GM12878 (cell line): Measurements from ENCODE around the gene GMDS. TPM values are rescaled to one million over a fixed set of nuclear protein-coding genes. Genes with fewer than 3 reads are reported as not detected.

ENCODE experiments used
- ATAC-seq: fragments of 200-7000 bp; cut with Tn5 transposase; 3 replicates; pipeline ENCODE4 v1.9.1; 2020; ENCODE audit warnings: mild to moderate bottlenecking, moderate library complexity
- BruUV-seq: library from RNA; stranded (reverse); fragments of 400-500 nt; replicated peaks from 2 replicates; lab custom pipeline; 2021; lab: Mats Ljungman, UMichigan
- CTCF ChIA-PET: fragments of 300-600 bp; sonication (Branson Sonifier 250); formaldehyde crosslinking; extraction: SDS; loops from one replicate; lab custom pipeline; 2021; ENCODE audit warnings: inconsistent platforms; lab: Yijun Ruan, JAX
- POLR2A ChIA-PET: fragments of 350-600 bp; formaldehyde crosslinking; extraction: SDS; loops from one replicate; lab custom pipeline; 2021; ENCODE audit warnings: inconsistent platforms; lab: Charles Lee
- RAD21 ChIA-PET: fragments of 300-600 bp; sonication (Branson Sonifier 250); formaldehyde crosslinking; loops from one replicate; lab custom pipeline; 2023; ENCODE audit warnings: antibody characterized with exemption; ENCODE audit not compliant: unreplicated experiment; lab: Charles Lee
- SMC1A ChIA-PET: fragments of 300-600 bp; sonication (Branson Sonifier 250); formaldehyde crosslinking; loops from one replicate; lab custom pipeline; 2023; ENCODE audit not compliant: unreplicated experiment, uncharacterized antibody; lab: Charles Lee
- DNase-seq: peaks from one replicate; pipeline ENCODE4 v3.0.0-alpha.2; 2011; ENCODE audit warnings: low read depth, low spot score
- FAIRE-seq: peaks from 3 replicates; lab custom pipeline; 2011; peaks lifted over from hg19 to GRCh38; lab: Jason Lieb, UNC
- H2AFZ ChIP-seq: 2 replicates; pipeline ENCODE4 v1.6.0; 2011; ENCODE audit warnings: low read depth, low read length, control low read depth; ENCODE audit not compliant: control insufficient read depth
- H3K27ac ChIP-seq: 2 replicates; pipeline ENCODE4 v1.5.1; 2011; ENCODE audit warnings: control low read depth; ENCODE audit not compliant: control insufficient read depth, insufficient read depth
- H3K27me3 ChIP-seq, 2 experiments: replicated peaks in 1 of 2; 2 replicates each; pipeline versions ENCODE4 v1.6.0 to v1.6.1; 2011; ENCODE audit warnings: low read length in 1 of 2; ENCODE audit not compliant: control insufficient read depth in 2 of 2, insufficient read depth in 2 of 2
- H3K36me3 ChIP-seq, 2 experiments: 2 replicates each; pipeline ENCODE4 v1.5.1; 2011; ENCODE audit warnings: low read length in 1 of 2; ENCODE audit not compliant: control insufficient read depth in 2 of 2, insufficient read depth in 2 of 2
- H3K4me1 ChIP-seq: 2 replicates; pipeline ENCODE4 v1.6.1; 2011; ENCODE audit warnings: mild to moderate bottlenecking, low read length, moderate library complexity, mixed read lengths; ENCODE audit not compliant: control insufficient read depth, insufficient read depth
- H3K4me2 ChIP-seq: 2 replicates; pipeline ENCODE4 v1.6.0; 2011; ENCODE audit warnings: control low read depth; ENCODE audit not compliant: control insufficient read depth, insufficient read depth
- H3K4me3 ChIP-seq: fragments of 200-600 bp; sonication (generic); 2 replicates; pipeline ENCODE4 v1.5.1; 2016
- H3K79me2 ChIP-seq: 2 replicates; pipeline ENCODE4 v1.6.0; 2011; ENCODE audit warnings: low read length; ENCODE audit not compliant: control insufficient read depth, insufficient read depth
- H3K9ac ChIP-seq: 2 replicates; pipeline ENCODE4 v1.8.0; 2011; ENCODE audit warnings: low read length, control low read depth, mixed read lengths; ENCODE audit not compliant: control insufficient read depth, insufficient read depth
- H3K9me3 ChIP-seq: replicated peaks from 3 replicates; pipeline ENCODE4 v1.5.1; 2011; ENCODE audit warnings: mild to moderate bottlenecking, low read length; ENCODE audit not compliant: control insufficient read depth, insufficient read depth
- H4K20me1 ChIP-seq: 2 replicates; pipeline ENCODE4 v1.6.0; 2011; ENCODE audit not compliant: control insufficient read depth, insufficient read depth
- ATF7 ChIP-seq: fragments of 450-650 bp; IDR thresholded peaks from 2 replicates; pipeline ENCODE4 v1.6.1; 2016; ENCODE audit warnings: low read depth, mild to moderate bottlenecking
- BHLHE40 ChIP-seq, 2 experiments: fragments of 450-650 bp in 1 of 2; IDR thresholded peaks; 2 replicates each; pipeline ENCODE4 v1.6.1; 2011 to 2017; ENCODE audit warnings: low read depth in 2 of 2, borderline replicate concordance in 1 of 2, improper control_type of control experiment in 1 of 2, low read length in 1 of 2, mild to moderate bottlenecking in 1 of 2
- BRCA1 ChIP-seq: IDR thresholded peaks from 2 replicates; pipeline ENCODE4 v1.6.1; 2011; ENCODE audit warnings: low read depth, low read length, improper control_type of control experiment
- CHD2 ChIP-seq: IDR thresholded peaks from 2 replicates; pipeline ENCODE4 v1.6.1; 2011; ENCODE audit warnings: low read depth, low read length, improper control_type of control experiment, borderline replicate concordance
- E2F8 ChIP-seq: fragments of 450-650 bp; IDR thresholded peaks from 2 replicates; pipeline ENCODE4 v1.6.1; 2018; ENCODE audit warnings: mild to moderate bottlenecking, low read depth, moderate library complexity; ENCODE audit not compliant: partially characterized antibody
- ETV6 ChIP-seq, 2 experiments: fragments of 450-650 bp in 1 of 2; IDR thresholded peaks in 1 of 2; conservative IDR thresholded peaks in 1 of 2; 2 replicates each; pipeline ENCODE4 v1.6.1; 2014; ENCODE audit warnings: antibody characterized with exemption in 1 of 2, borderline replicate concordance in 1 of 2, low read depth in 1 of 2, mild to moderate bottlenecking in 1 of 2, moderate library complexity in 1 of 2
- FOS ChIP-seq: IDR thresholded peaks from 3 replicates; pipeline ENCODE4 v1.6.1; 2011; ENCODE audit warnings: borderline replicate concordance; ENCODE audit not compliant: insufficient read length; ENCODE audit errors: extremely low read depth
- JUNB ChIP-seq: IDR thresholded peaks from 2 replicates; pipeline ENCODE4 v1.6.1; 2016; ENCODE audit warnings: antibody characterized with exemption, mild to moderate bottlenecking
- MYB ChIP-seq: fragments of 150-350 bp; IDR thresholded peaks from 2 replicates; pipeline ENCODE4 v1.6.1; 2014; ENCODE audit warnings: mild to moderate bottlenecking, low read depth, low read length, borderline replicate concordance
- NFXL1 ChIP-seq: fragments of 450-650 bp; IDR thresholded peaks from 2 replicates; pipeline ENCODE4 v1.6.1; 2017; ENCODE audit warnings: antibody characterized with exemption, mild to moderate bottlenecking, borderline replicate concordance
- NFYB ChIP-seq: IDR thresholded peaks from 2 replicates; pipeline ENCODE4 v1.6.1; 2011; ENCODE audit warnings: low read depth, mild to moderate bottlenecking, low read length, improper control_type of control experiment, moderate library complexity; ENCODE audit not compliant: insufficient read depth
- RAD51 ChIP-seq: fragments of 450-650 bp; IDR thresholded peaks from 2 replicates; pipeline ENCODE4 v1.6.1; 2016; ENCODE audit warnings: moderate library complexity, mild to moderate bottlenecking, inconsistent platforms
- RFX5 ChIP-seq: IDR thresholded peaks from 2 replicates; pipeline ENCODE4 v1.6.1; 2011; ENCODE audit warnings: low read depth, low read length, improper control_type of control experiment
- RUNX3 ChIP-seq: IDR thresholded peaks from 2 replicates; pipeline ENCODE4 v1.6.1; 2012; ENCODE audit warnings: low read length, inconsistent platforms
- SIN3A ChIP-seq: IDR thresholded peaks from 2 replicates; pipeline ENCODE4 v1.6.1; 2012; ENCODE audit warnings: low read depth, low read length, improper control_type of control experiment
- SIX5 ChIP-seq: IDR thresholded peaks from 2 replicates; pipeline ENCODE4 v1.6.1; 2011; ENCODE audit warnings: mild to moderate bottlenecking, low read depth, low read length, moderate library complexity; ENCODE audit not compliant: severe bottlenecking
- TCF3 ChIP-seq: IDR thresholded peaks from 2 replicates; pipeline ENCODE4 v1.6.1; 2012; ENCODE audit warnings: low read depth, mild to moderate bottlenecking, low read length, borderline replicate concordance; ENCODE audit not compliant: insufficient read depth
- ZNF274 ChIP-seq: IDR thresholded peaks from one replicate; pipeline ENCODE4 v1.8.0; 2011; ENCODE audit not compliant: insufficient read length, insufficient read depth
- ZNF384 ChIP-seq: IDR thresholded peaks from 2 replicates; pipeline ENCODE4 v1.6.1; 2012; ENCODE audit warnings: low read depth, mild to moderate bottlenecking, low read length, improper control_type of control experiment, borderline replicate concordance
- WGBS: methylation state at CpG from one replicate; pipeline ENCODE4 v1.1.6; 2016; ENCODE audit warnings: low lambda C conversion rate; ENCODE audit not compliant: insufficient replicate concordance, insufficient coverage; ENCODE audit errors: missing lambda C conversion rate; 5-methylcytosine and 5-hydroxymethylcytosine counted together
- in situ Hi-C: fragments of 300-500 bp; cut with MboI; formaldehyde crosslinking; loops from 9 replicates; pipeline ENCODE4 v1.14.3; 2018; ENCODE audit warnings: mixed read lengths
- intact Hi-C: fragments of 100-400 bp; cut with micrococcal nuclease; formaldehyde crosslinking; loops from one replicate; pipeline ENCODE4 v1.14.2; 2022; ENCODE audit not compliant: unreplicated experiment
- polyA plus RNA-seq, 11 experiments: library from polyadenylated mRNA; depleted of rRNA in 4 of 11; unstranded in 6 of 11; stranded (reverse) in 5 of 11; fragments of >200 nt; fragmentation: Nextera tagmentation in 4 of 11; fragmentation: Illumina TruSeq in 1 of 11; extraction: Ambion mirVana in 4 of 11; extraction: Trizol in 1 of 11; gene quantifications; 1 replicate in 1 of 11; 2 replicates in 10 of 11; pipeline versions ENCODE4 v1.2.1 to v1.2.3, GENCODE V29; 2011 to 2016; ENCODE audit warnings: inconsistent platforms in 2 of 11, missing spikeins in 2 of 11, low read depth in 1 of 11
- total RNA-seq, 4 experiments: library from RNA; depleted of rRNA in 3 of 4; stranded (reverse); fragments of >200 nt in 3 of 4; fragmentation: Illumina TruSeq in 1 of 4; extraction: Trizol in 1 of 4; gene quantifications; 2 replicates each; pipeline versions ENCODE4 v1.2.1 to v1.2.3, GENCODE V29; 2013 to 2021

GMDS gene
- total and polyA plus RNA-seq, 10 of the 15 experiments (the other 5 are each of a cell fraction or from before 2014, with no cell fraction given): 0.61 to 53.8 (median 29.3) TPM

DNA sequence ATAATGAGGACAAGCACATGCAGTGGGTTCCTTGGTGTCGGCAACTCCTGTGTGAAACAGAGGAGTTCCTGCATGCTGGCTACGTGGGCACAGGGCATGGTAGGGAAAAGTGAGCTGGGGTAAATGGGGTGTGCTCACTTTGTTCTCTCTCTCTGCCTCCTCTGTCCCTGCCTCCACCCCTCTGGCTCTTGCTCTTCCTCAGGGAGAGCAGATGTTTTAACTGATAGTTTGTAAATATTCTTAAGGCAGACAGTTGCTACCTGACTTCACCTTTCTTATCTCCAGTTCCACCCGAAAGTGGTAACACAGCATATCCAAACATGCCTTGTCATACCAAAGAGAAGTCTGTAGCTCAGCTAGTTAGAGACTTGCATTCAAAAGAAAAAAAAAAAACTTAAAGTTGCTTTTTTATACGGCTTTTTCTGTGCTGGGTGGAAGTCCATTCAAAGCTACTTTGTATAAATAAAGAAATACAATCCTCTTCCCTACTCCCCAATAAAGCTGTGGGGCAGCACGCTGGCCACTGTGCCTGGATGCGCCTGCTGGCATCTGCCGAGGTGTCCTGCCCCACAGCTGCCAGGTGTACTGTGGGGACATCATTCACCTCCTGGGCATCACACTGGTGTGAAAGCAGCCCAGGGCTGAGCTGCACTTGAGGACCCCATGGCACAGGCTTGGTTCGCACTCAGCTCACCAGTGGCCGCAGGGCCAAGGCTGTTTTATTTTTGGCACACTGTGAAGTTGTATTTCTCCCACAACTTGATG lies 542.1 kb downstream of the GMDS start:
- H3K9ac ChIP-seq: no peak overlapping the region
- FAIRE-seq (no peak), ATAC-seq (no peak), DNase-seq (no peak)
- 79% methylated on average over 9 of the region's 9 CpGs for WGBS
- H3K27ac ChIP-seq: no peak overlapping the region
- TF ChIP-seq SIX5 (no peak), JUNB (no peak), TCF3 (no peak), SIN3A (no peak), FOS (no peak), MYB (no peak), BRCA1 (no peak), ATF7 (no peak), RAD51 (no peak), E2F8 (no peak), NFXL1 (no peak), CHD2 (no peak), RUNX3 (no peak), RFX5 (no peak), ZNF274 (no peak), ETV6 (conservative IDR thresholded peaks at IDR 0.05 in 1 of 2, IDR thresholded peaks at IDR 0.05 in 1 of 2; ENCODE audit: borderline replicate concordance in 1 of 2, low read depth in 1 of 2) (no peak), NFYB (no peak), ZNF384 (no peak), BHLHE40 (IDR thresholded peaks at IDR 0.05; ENCODE audit: borderline replicate concordance in 1 of 2, low read depth in 2 of 2, low read length in 1 of 2) (no peak)
- no peak overlapping the region for H3K4me3 ChIP-seq
- H3K79me2 ChIP-seq: no peaks in the 10 kb centered on the region
- ChIA-PET CTCF (no interaction called here), RAD21 (no interaction called here), SMC1A (no interaction called here), POLR2A (no interaction called here)
- no TSS peak for BruUV-seq
- no peak overlapping the region for H2AFZ ChIP-seq
- H3K9me3 ChIP-seq: no peaks in the 10 kb centered on the region
- no peaks in the 10 kb centered on the region for H3K27me3 ChIP-seq
- H3K4me2 ChIP-seq: no peak overlapping the region
- no peaks in the 10 kb centered on the region for H4K20me1 ChIP-seq
- 0 out of 4 replicates have a peak, but pooled peaks cover 0 to 2% of the 10 kb centered on the region in 2 experiments for H3K36me3 ChIP-seq
- in situ Hi-C loops: no loop called here
- intact Hi-C loops: no loop called here
- H3K4me1 ChIP-seq: peaks cover 6% of the 10 kb centered on the region
